Body of pancreas (tissue), 4 donors: ENCODE results near the gene TRIM40. TPM values are rescaled to one million over a fixed set of nuclear protein-coding genes. Genes with fewer than 3 reads are reported as not detected.

ENCODE experiments used
- ATAC-seq: fragments of 150-250 bp; one replicate; pipeline ENCODE4 v1.9.1; 2016
- DNase-seq, 4 donors: peaks; one replicate each; pipeline ENCODE4 v3.0.0-alpha.2; 2019
- H3K27ac ChIP-seq, 4 donors: fragments of 200-600 bp; sonication (generic); 1 replicate in 3 of 4; 2 replicates in 1 of 4; pipeline versions ENCODE4 v1.5.1 to v1.6.1; 2016 to 2019; ENCODE audit warnings: mild to moderate bottlenecking in 1 of 4, mixed read lengths in 1 of 4, moderate library complexity in 1 of 4
- H3K27me3 ChIP-seq, 2 donors: fragments of 200-600 bp; sonication (generic); one replicate each; pipeline ENCODE4 v1.6.0; 2016; ENCODE audit warnings: mild to moderate bottlenecking in 1 of 2
- H3K36me3 ChIP-seq, 2 donors: fragments of 200-600 bp; sonication (generic); replicated peaks in 1 of 2; 2 replicates each; pipeline ENCODE4 v1.5.1; 2016; ENCODE audit warnings: low read depth in 2 of 2; ENCODE audit not compliant: insufficient read depth in 1 of 2
- H3K4me1 ChIP-seq: fragments of 200-600 bp; sonication (generic); one replicate; pipeline ENCODE4 v1.6.0; 2016
- H3K4me3 ChIP-seq, 2 donors: fragments of 200-600 bp; sonication (generic); 1 replicate in 1 of 2; 2 replicates in 1 of 2; pipeline ENCODE4 v1.5.1; 2016 to 2019
- H3K9me3 ChIP-seq, 3 donors: fragments of 200-600 bp; sonication (generic); 1 replicate in 2 of 3; 2 replicates in 1 of 3; pipeline ENCODE4 v1.5.1; 2016
- POLR2A ChIP-seq, 3 donors: fragments of 450-650 bp; IDR thresholded peaks; one replicate each; pipeline ENCODE4 v1.6.1; 2016; ENCODE audit warnings: antibody characterized with exemption in 3 of 3, mild to moderate bottlenecking in 2 of 3
- WGBS, 2 donors: methylation state at CpG; one replicate each; pipeline ENCODE4 v1.1.5; 2017; 5-methylcytosine and 5-hydroxymethylcytosine counted together
- intact Hi-C: fragments of 100-400 bp; cut with DNase I; formaldehyde crosslinking; loops from one replicate; pipeline ENCODE4 v1.15.1; 2023
- total RNA-seq, 2 donors: library from RNA; depleted of rRNA; stranded (reverse); fragments of >200 nt; gene quantifications; one replicate each; pipeline ENCODE4 v1.1.0, GENCODE V29; 2016
- TF ChIP-seq, protein P1 (sequence below), 7 experiments: fragments of 450-650 bp in 4 of 7; fragments of 200-600 bp in 3 of 7; sonication (generic) in 3 of 7; IDR thresholded peaks; one replicate each; pipeline ENCODE4 v1.5.1; 2016 to 2019; ENCODE audit warnings: antibody characterized with exemption in 7 of 7

Gene TRIM40
- total RNA-seq, 2 donors from 2014 or later, result not detected

DNA sequence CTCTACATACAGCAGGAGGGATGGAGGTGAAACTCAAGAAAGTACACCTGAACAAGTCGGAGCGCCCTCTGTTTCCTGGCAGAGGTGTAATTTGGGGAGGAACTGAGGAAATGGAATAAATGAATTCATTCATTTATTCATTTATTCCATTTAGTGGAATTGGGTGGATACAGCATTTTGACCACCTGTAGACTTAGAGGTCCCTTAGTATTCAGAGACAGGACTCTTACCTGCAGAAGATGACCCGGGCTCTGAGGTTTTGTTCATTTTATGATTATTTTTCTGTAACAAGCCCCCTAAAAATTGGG lies 32.1 kb upstream of the TRIM40 start:
- Histone ChIP-seq H3K27me3 (no peaks in the 10 kb centered on the region), H3K36me3 (no peaks in the 10 kb centered on the region), H3K4me1 (peaks cover 36% of the 10 kb centered on the region), H3K9me3 (no peaks in the 10 kb centered on the region), H3K27ac (no peak overlapping the region), H3K4me3 (no peak overlapping the region)
- no peak for ATAC-seq
- no peak for DNase-seq
- WGBS, 2 donors, result 41 to 46% methylated on average over 3 of the region's 3 CpGs
- no peak for TF ChIP-seq POLR2A (IDR thresholded peaks at IDR 0.05)
- TF ChIP-seq, protein P1, sequence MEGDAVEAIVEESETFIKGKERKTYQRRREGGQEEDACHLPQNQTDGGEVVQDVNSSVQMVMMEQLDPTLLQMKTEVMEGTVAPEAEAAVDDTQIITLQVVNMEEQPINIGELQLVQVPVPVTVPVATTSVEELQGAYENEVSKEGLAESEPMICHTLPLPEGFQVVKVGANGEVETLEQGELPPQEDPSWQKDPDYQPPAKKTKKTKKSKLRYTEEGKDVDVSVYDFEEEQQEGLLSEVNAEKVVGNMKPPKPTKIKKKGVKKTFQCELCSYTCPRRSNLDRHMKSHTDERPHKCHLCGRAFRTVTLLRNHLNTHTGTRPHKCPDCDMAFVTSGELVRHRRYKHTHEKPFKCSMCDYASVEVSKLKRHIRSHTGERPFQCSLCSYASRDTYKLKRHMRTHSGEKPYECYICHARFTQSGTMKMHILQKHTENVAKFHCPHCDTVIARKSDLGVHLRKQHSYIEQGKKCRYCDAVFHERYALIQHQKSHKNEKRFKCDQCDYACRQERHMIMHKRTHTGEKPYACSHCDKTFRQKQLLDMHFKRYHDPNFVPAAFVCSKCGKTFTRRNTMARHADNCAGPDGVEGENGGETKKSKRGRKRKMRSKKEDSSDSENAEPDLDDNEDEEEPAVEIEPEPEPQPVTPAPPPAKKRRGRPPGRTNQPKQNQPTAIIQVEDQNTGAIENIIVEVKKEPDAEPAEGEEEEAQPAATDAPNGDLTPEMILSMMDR (IDR thresholded peaks at IDR 0.05), result no peak
- intact Hi-C loops, result no loop called here

DNA sequence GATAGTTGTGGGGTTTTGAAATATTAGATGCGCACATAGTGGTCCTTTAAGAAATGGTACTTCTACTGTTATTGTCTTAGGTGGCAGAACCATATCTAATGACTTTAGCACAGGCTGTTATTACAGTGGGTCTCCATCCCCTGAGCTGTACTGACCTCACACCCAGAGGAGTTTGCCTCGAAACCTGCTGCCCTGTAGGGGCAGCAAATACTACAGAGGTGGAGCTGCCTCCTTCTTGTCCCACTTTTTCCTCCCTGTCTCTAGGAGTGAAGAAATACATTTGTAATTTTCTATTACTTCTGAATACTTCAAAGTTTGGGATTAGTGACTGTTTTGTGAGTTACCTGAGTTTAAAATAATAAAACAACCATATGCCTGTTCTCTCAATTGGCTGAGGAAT lies 31.3 kb upstream of the TRIM40 start:
- no peak overlapping the region for H3K4me3 ChIP-seq
- TF ChIP-seq, protein P1 (IDR thresholded peaks at IDR 0.05), result no peak
- TF ChIP-seq POLR2A (IDR thresholded peaks at IDR 0.05), result no peak
- WGBS, 2 donors, result 74 to 87% methylated on average over 2 of the region's 2 CpGs
- H3K27ac ChIP-seq, result no peak overlapping the region
- H3K9me3 ChIP-seq, result no peaks in the 10 kb centered on the region
- H3K27me3 ChIP-seq, result no peaks in the 10 kb centered on the region
- no peak for DNase-seq
- ATAC-seq, result no peak
- no peaks in the 10 kb centered on the region for H3K36me3 ChIP-seq
- peaks cover 36% of the 10 kb centered on the region for H3K4me1 ChIP-seq
- intact Hi-C loops, result no loop called here

DNA sequence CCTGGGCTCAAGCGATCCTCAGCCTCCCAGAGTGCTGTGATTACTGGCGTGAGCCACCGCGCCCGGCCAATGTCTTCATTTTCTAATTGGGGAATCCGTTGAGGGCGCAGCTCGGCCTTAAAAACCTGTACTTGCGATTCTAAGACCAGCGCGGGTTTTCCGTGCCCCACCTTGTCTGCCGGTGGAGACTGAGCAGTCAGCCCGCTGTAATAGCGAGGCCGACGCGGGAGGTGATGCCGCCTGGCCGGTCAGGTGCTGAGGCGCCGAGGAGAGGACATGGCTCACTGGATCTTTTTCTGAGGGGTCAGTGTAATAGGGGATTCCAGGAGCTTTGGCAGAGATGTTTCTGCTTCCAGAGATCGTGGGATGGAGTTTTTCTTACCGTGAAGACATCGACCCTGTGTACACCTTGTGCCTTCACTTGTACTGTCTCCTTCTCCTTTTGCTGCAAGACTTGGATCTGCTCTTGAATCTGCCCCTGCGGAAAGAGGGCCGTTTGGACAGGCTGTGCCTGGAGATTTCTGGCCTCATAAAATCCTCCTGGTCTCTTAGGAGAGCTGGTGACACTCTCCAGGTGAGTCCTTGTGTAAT lies 24.6 kb upstream of the TRIM40 start:
- no peaks in the 10 kb centered on the region for H3K36me3 ChIP-seq
- no peaks in the 10 kb centered on the region for H3K4me1 ChIP-seq
- no peak overlapping the region for H3K27ac ChIP-seq
- intact Hi-C loops, result no loop called here
- no peak overlapping the region for H3K4me3 ChIP-seq
- 37% methylated on average over 14 to 26 of the region's 27 CpGs for WGBS, 2 donors
- no peaks in the 10 kb centered on the region for H3K9me3 ChIP-seq
- no peak for DNase-seq
- no peak for ATAC-seq
- no peaks in the 10 kb centered on the region for H3K27me3 ChIP-seq
- TF ChIP-seq, protein P1 (IDR thresholded peaks at IDR 0.05), result no peak
- TF ChIP-seq POLR2A (IDR thresholded peaks at IDR 0.05), result no peak

DNA sequence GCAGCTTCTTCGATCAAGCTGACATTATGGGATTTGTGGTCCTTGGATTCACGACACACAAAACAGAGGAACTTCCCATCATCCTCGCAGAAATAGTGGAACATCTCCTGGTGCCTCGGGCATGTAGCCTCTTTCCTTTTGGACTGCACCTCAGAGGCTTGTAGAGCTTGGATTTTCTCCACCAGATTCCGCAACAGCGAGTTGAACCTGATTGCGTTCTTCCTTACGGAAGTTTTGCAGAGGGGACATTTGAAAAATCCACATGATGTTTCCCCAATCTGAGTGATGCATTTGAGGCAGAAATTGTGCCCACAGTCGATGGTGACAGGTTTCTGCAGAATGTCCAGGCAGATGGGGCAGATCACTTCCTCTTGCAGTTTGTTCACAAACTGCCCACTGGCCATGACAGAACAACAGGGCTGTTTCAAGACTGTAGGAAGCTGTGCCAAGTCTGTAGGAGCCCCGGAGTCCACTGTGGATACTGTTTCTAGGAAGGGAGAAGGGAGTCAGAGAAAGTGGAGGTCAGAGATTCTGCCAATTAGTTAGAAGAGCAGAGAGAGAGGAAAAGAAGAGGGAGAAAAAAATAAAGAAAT lies 23.4 kb upstream of the TRIM40 start:
- Histone ChIP-seq H3K9me3 (no peaks in the 10 kb centered on the region), H3K27ac (no peak overlapping the region), H3K4me3 (no peak overlapping the region), H3K27me3 (no peaks in the 10 kb centered on the region), H3K4me1 (no peaks in the 10 kb centered on the region), H3K36me3 (no peaks in the 10 kb centered on the region)
- DNase-seq (no peak), ATAC-seq (no peak)
- WGBS, 2 donors, result 65 to 67% methylated on average over 9 to 10 of the region's 10 CpGs
- no peak for TF ChIP-seq POLR2A (IDR thresholded peaks at IDR 0.05)
- TF ChIP-seq, protein P1 (IDR thresholded peaks at IDR 0.05), result no peak
- intact Hi-C loops, result no loop called here
